NT2/D1 (cell line): ENCODE measurements around the gene BPIFA3.

Experiments used
- SUZ12 ChIP-seq: IDR thresholded peaks from 2 replicates; pipeline ENCODE4 v1.6.1; 2011; ENCODE audit not compliant: insufficient read length, insufficient read depth; ENCODE audit errors: extremely low read depth
- YY1 ChIP-seq: IDR thresholded peaks from 2 replicates; pipeline ENCODE4 v1.6.1; 2011; ENCODE audit not compliant: insufficient read length, insufficient read depth
- ZNF274 ChIP-seq: IDR thresholded peaks from 2 replicates; pipeline ENCODE4 v1.6.1; 2011; ENCODE audit warnings: mild to moderate bottlenecking, low read depth, low read length

GRCh38 chr20:33240923-33241322 lies 23.8 kb downstream of the BPIFA3 start:
- TF ChIP-seq YY1 (no peak), SUZ12 (no peak), ZNF274 (no peak)
